ENCODE data around the gene TESMIN. TPM values are rescaled to one million over a fixed set of nuclear protein-coding genes. Genes with fewer than 3 reads are reported as not detected.

The TESMIN gene
- total RNA-seq, 1 experiment from 2014 or later, result 78.8 TPM

- peaks cover 17% of the 10 kb centered on the region for H3K4me1 Mint-ChIP-seq
- H3K27ac Mint-ChIP-seq, result no peak within 1 kb of the TSS
- peaks cover 43% of the 10 kb centered on the region for H3K27me3 Mint-ChIP-seq (ENCODE audit: low read depth)
- DNase-seq (ENCODE audit: low spot score) (peak; percentile 45), ATAC-seq (peak; percentile 53)
- ChIA-PET CTCF (interaction anchor here (0.5 to 1.9 kb wide), 6 partner anchors 20 to 119 kb away, joined by 3 to 6 read pairs (median 4); no protein-coding TSS in a partner anchor), POLR2A (interaction anchor here (1.6 kb wide), 1 partner anchor 65 kb away, joined by 5 read pairs; no protein-coding TSS in a partner anchor)
- H3K4me3 Mint-ChIP-seq, result peak within 1 kb of the TSS; percentile 66
- peaks cover 25% of the 10 kb centered on the region for H3K36me3 Mint-ChIP-seq
- no peaks in the 10 kb centered on the region for H3K9me3 Mint-ChIP-seq
- TF ChIP-seq ARID4B (CRISPR knock-in tag; IDR thresholded peaks at IDR 0.05; ENCODE audit: borderline replicate concordance), result peak; percentile 16; the same call in 1 of the 2 replicates
- no peak for TF ChIP-seq ZNF263 (CRISPR knock-in tag; IDR thresholded peaks at IDR 0.05; ENCODE audit: low read depth)
- no peak for TF ChIP-seq AR (CRISPR knock-in tag; IDR thresholded peaks at IDR 0.05)
- no peak for TF ChIP-seq ZNF416 (CRISPR knock-in tag; IDR thresholded peaks at IDR 0.05)
- TF ChIP-seq RELA (CRISPR knock-in tag; IDR thresholded peaks at IDR 0.05; ENCODE audit: borderline replicate concordance), result peak; percentile 24; the same call in 1 of the 2 replicates
- TF ChIP-seq PRRX2 (CRISPR knock-in tag; IDR thresholded peaks at IDR 0.05), result no peak
- 0 out of 2 replicates have a peak, but pooled peaks have one; percentile 43 for TF ChIP-seq GTF2I (CRISPR knock-in tag; conservative IDR thresholded peaks at IDR 0.05)
- TF ChIP-seq ETV6 (CRISPR knock-in tag; IDR thresholded peaks at IDR 0.05), result 0 out of 2 replicates have a peak, but pooled peaks have one; percentile 12
- TF ChIP-seq USF2 (CRISPR knock-in tag; IDR thresholded peaks at IDR 0.05), result no peak
- TF ChIP-seq ZNF232 (CRISPR knock-in tag; IDR thresholded peaks at IDR 0.05), result no peak
- TF ChIP-seq CTCF (IDR thresholded peaks at IDR 0.05), result no peak
- peak; percentile 21; the same call in 1 of the 2 replicates for TF ChIP-seq FOXP4 (CRISPR knock-in tag; IDR thresholded peaks at IDR 0.05)
- no peak for TF ChIP-seq CDX4 (CRISPR knock-in tag; IDR thresholded peaks at IDR 0.05; ENCODE audit: borderline replicate concordance)
- no peak for TF ChIP-seq SMAD4 (CRISPR knock-in tag; IDR thresholded peaks at IDR 0.05)
- TF ChIP-seq PRDM15 (CRISPR knock-in tag; IDR thresholded peaks at IDR 0.05), result peak; percentile 47
- TF ChIP-seq SMAD3 (CRISPR knock-in tag; IDR thresholded peaks at IDR 0.05; ENCODE audit: borderline replicate concordance), result no peak
Measured at GRCh38 chr11:68684385-68685356, 66.6 kb downstream of the TESMIN start, which contains the start of gene GAL. Gene GAL (plus strand): TSS chr11:68684544. CDS start chr11:68684924, 380 bp downstream.
